HG02759 (cell line): Measurements from ENCODE around the gene CREBL2.

Experiments
- ATAC-seq: cut with Tn5 transposase; IDR thresholded peaks from one replicate; pipeline ENCODE4 v1.9.1; 2021; ENCODE audit warnings: mild to moderate bottlenecking, moderate library complexity; ENCODE audit not compliant: unreplicated experiment

The CREBL2 gene

GRCh38 chr12:12671850-12672660 lies 60.4 kb downstream of the CREBL2 start:
- no peak for ATAC-seq

GRCh38 chr12:12673296-12673695 lies 61.6 kb downstream of the CREBL2 start:
- peak; percentile 87 for ATAC-seq

GRCh38 chr12:12676605-12677004 lies 64.9 kb downstream of the CREBL2 start:
- no peak for ATAC-seq

DNA sequence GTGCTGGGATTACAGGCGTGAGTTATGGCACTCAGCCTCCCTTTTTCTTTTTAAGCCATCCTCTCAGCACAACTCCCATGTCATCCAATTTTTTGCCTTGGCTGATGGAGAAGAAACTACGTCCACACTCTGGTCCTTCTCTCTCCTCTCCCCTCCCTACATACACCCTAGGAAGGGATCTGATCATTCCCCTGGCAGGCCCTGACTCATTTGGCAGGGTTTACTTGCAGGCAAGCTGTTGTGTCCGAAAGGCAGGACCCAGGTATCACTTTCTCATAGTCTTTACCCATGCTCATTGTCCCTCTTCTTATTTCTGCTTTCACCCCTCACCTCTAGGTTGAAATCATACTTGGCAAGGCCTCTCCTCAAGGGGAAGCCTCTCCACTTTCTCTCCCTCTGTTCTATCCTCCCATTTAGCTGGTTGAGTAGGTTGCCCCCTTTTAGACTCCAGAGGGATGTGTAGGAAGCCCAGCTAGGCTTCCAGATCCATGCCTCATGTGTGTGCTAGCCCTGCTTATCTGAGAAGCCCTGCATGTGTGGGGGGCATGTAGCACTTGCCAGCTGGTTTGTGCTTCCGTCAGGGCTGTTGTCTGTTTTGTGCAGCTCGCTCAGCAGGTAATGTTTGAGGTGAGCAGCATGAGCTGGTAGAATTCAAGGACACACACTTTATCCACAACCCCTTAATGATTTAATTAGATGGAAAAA lies 69.5 kb downstream of the CREBL2 start:
- no peak for ATAC-seq

GRCh38 chr12:12682284-12682683 lies 70.6 kb downstream of the CREBL2 start:
- no peak for ATAC-seq

DNA sequence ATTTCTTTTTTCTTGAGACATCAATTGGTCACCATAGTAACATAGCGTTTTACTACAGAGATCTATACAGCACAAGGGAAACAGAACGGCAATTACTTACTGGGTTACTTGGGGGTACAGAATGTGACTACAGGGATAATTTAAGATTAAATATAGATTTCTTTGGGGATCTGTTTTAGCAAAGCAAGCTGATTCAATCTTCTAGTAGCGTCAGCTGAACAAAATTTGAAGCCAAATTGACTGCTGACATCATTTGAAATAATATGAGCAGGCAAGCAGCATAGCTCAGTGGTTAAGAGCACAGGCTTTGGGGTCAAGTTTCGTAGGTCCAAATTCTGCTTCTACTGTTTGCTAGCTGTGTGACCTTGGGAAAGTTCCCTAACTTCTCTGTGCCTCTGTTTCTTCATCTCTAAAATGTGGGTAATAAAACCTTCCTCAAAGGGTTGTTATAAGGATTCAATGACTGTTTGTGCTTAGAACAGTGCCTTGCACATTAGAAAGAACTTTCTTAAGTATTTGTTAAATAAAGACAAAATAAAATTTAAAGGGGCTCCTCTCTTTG lies 71.5 kb downstream of the CREBL2 start:
- no peak for ATAC-seq

GRCh38 chr12:12683725-12684124 lies 72.0 kb downstream of the CREBL2 start:
- ATAC-seq, result no peak

GRCh38 chr12:12684375-12685106 lies 72.9 kb downstream of the CREBL2 start:
- ATAC-seq, result no peak

GRCh38 chr12:12685305-12685704 lies 73.6 kb downstream of the CREBL2 start:
- no peak for ATAC-seq

- ATAC-seq, result no peak
Measured at GRCh38 chr12:12686472-12686871, 74.8 kb downstream of the CREBL2 start.

DNA sequence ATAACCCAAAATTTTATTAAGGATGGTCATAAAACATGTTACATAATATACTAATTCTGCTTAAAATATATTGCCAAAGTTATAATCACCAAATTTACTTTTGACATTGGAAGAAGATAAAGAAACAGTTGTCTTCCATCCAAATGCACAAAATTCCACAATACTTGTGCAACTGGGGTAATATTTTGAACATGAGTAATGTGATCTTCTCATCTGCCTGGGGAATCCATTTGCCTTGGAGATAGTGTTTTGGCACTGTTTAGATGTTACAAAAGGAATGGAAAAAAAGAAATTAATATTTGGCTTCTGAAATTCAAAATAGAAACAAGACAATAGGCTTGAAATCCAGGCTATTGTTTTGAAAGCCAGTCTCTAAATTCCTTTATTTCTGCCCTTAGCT lies 75.2 kb downstream of the CREBL2 start:
- ATAC-seq, result no peak

DNA sequence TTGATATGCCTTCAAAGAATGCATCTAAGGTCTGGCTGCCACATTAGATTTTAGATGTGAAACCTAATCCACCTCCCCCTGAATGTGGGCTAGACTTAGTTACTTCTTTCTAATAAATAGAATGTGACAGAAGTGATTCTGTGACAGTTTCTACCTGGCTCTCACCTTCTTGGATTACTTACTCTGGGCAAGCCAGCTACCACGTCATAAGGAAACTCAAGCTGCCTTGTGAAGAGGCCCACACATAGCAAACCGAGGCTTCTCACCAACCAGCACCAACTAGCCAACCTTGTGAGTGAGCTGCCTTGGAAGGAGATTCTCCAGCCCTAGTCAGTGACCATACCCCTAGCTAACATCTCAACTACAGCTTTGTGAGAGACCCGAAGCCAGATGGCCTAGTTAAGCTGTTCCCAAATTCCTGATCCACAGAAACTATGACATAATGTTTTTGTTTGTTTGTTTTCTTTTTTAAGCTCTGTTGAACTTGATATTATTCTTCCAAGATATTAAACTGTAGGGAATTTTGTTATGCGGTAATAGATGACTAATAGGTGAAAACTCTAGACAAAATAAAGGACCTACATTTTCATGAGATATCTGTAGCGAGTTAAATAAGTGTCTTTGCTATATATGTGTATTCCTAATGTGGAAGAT lies 78.1 kb downstream of the CREBL2 start:
- ATAC-seq, result no peak

DNA sequence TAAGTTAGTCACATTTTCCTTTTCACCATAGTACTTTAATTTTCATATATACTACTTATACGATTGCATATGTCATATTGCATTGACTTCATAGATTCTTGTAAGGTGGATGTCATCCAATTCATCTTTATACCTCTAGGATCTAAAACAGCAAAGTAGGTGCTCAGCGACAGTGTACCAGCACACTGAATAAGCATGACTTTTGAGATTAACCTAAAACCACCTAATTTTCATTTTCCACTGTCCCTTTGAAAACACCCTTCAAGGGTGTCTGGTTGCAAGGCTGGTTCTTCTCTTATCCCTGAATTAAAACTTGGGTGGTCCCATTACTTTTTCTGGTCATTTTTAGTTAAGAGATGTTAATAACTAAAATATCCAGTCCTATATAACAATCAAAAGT lies 79.9 kb downstream of the CREBL2 start:
- peak; percentile 31 for ATAC-seq

DNA sequence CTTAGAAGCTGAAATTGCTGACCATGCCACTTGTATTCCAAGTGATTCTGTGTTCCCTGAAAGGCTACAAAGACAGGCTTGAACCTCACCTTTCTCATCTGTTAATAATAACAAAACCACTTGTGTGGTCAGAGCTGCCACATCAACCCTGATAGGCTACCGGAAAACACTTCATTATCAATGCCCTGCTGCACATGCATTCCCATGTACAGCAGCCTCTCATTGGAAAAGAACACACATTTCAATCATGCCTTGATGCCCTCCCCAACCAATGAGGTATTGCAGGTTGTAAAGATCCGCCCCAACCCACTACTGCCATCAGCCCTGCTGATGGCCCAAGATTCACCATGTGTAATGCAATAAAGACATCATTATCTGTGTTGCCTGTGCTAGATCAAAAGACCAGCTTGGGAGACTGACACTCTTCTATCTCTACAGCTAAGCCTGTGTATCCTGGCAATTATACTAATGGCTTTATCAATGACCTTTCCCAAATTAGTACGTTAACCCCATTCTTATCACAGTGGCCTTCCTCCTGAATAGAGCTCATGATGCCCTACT lies 81.5 kb downstream of the CREBL2 start:
- ATAC-seq, result peak; percentile 24
